ENCODE data around the gene TNFRSF25.

TNFRSF25 gene

GRCh38 chr1:6486433-6487011 is 20.5 kb upstream of the TNFRSF25 start:
- peak; percentile 79 for DNase-seq

GRCh38 chr1:6485168-6486101 is 19.5 kb upstream of the TNFRSF25 start:
- no peak for DNase-seq

- no peak for DNase-seq
These were observed 18.8 kb upstream of the TNFRSF25 start for GRCh38 chr1:6484826-6485167.

GRCh38 chr1:6483761-6484117 is 17.8 kb upstream of the TNFRSF25 start:
- no peak for DNase-seq

GRCh38 chr1:6483017-6483760 is 17.2 kb upstream of the TNFRSF25 start:
- no peak for DNase-seq

GRCh38 chr1:6481820-6482219 is 15.8 kb upstream of the TNFRSF25 start:
- DNase-seq = no peak

GRCh38 chr1:6477039-6477820 is 11.3 kb upstream of the TNFRSF25 start:
- DNase-seq = no peak

- no peak for DNase-seq
These were observed 10.5 kb upstream of the TNFRSF25 start for GRCh38 chr1:6476483-6476882.

GRCh38 chr1:6475381-6476133 is 9.6 kb upstream of the TNFRSF25 start:
- DNase-seq = peak; percentile 75

GRCh38 chr1:6474815-6475282 is 8.9 kb upstream of the TNFRSF25 start:
- DNase-seq = no peak

- DNase-seq = no peak
These were observed 8.2 kb upstream of the TNFRSF25 start for GRCh38 chr1:6473974-6474814.

- DNase-seq = no peak
These were observed 7.2 kb upstream of the TNFRSF25 start for GRCh38 chr1:6473156-6473555.

GRCh38 chr1:6472391-6472790 is 6.4 kb upstream of the TNFRSF25 start:
- no peak for DNase-seq

- no peak for DNase-seq
These were observed 6.0 kb upstream of the TNFRSF25 start for GRCh38 chr1:6471970-6472368.

- DNase-seq = no peak
These were observed 5.4 kb upstream of the TNFRSF25 start for GRCh38 chr1:6471086-6471969.

- no peak for DNase-seq
These were observed 4.4 kb upstream of the TNFRSF25 start for GRCh38 chr1:6470132-6471085.

GRCh38 chr1:6468729-6469461 is 2.9 kb upstream of the TNFRSF25 start:
- no peak for DNase-seq
